H1 (cell line): ENCODE results near the gene MBD4. TPM values are rescaled to one million over a fixed set of nuclear protein-coding genes. Genes with fewer than 3 reads are reported as not detected.

Experiments used
- CTCF ChIA-PET: fragments of 300-600 bp; sonication (Branson Sonifier 250); formaldehyde crosslinking; loops from one replicate; lab custom pipeline; 2021; ENCODE audit not compliant: partially characterized antibody; lab: Charles Lee
- POLR2A ChIA-PET: fragments of 300-600 bp; sonication (Branson Sonifier 250); formaldehyde crosslinking; loops from one replicate; lab custom pipeline; 2021; ENCODE audit warnings: inconsistent platforms; ENCODE audit not compliant: partially characterized antibody; lab: Charles Lee
- DNase-seq, 2 experiments: peaks; one replicate each; pipeline versions ENCODE4 v3.0.0 to v3.0.0-alpha.2; 2010 to 2022; ENCODE audit warnings: low spot score in 2 of 2, low read depth in 1 of 2, mixed read lengths in 1 of 2
- FAIRE-seq: peaks from 2 replicates; lab custom pipeline; 2011; peaks lifted over from hg19 to GRCh38; lab: Jason Lieb, UNC
- H2AFZ ChIP-seq: 2 replicates; pipeline ENCODE4 v1.8.1; 2012; ENCODE audit warnings: low read length, inconsistent platforms
- H2AK5ac ChIP-seq: 2 replicates; pipeline ENCODE4 v1.6.1; 2013; ENCODE audit warnings: low read depth, low read length
- H2BK120ac ChIP-seq: replicated peaks from 2 replicates; pipeline ENCODE3; 2013; ENCODE audit warnings: low read depth, low read length, inconsistent platforms
- H2BK12ac ChIP-seq: 2 replicates; pipeline ENCODE4 v1.6.1; 2013; ENCODE audit warnings: low read depth, low read length
- H2BK15ac ChIP-seq: 2 replicates; pipeline ENCODE4 v1.6.1; 2013; ENCODE audit warnings: low read length
- H2BK20ac ChIP-seq: 2 replicates; pipeline ENCODE4 v1.6.1; 2013; ENCODE audit warnings: low read length
- H2BK5ac ChIP-seq: 2 replicates; pipeline ENCODE4 v1.6.1; 2013; ENCODE audit warnings: low read depth, low read length
- H3K14ac ChIP-seq: 2 replicates; pipeline ENCODE4 v1.6.1; 2013; ENCODE audit warnings: inconsistent platforms; ENCODE audit not compliant: insufficient read length
- H3K18ac ChIP-seq: 2 replicates; pipeline ENCODE4 v1.6.1; 2013; ENCODE audit warnings: low read length; ENCODE audit errors: extremely low read depth
- H3K23ac ChIP-seq: 2 replicates; pipeline ENCODE4 v1.6.1; 2013; ENCODE audit warnings: inconsistent platforms; ENCODE audit not compliant: insufficient read length
- H3K23me2 ChIP-seq: 2 replicates; pipeline ENCODE4 v1.6.1; 2013; ENCODE audit warnings: low read depth, low read length
- H3K27ac ChIP-seq: 2 replicates; pipeline ENCODE4 v1.6.1; 2011; ENCODE audit warnings: low read depth, low read length, inconsistent platforms
- H3K27me3 ChIP-seq, 4 experiments: replicated peaks in 1 of 4; 1 replicate in 1 of 4; 2 replicates in 3 of 4; pipeline versions ENCODE4 v1.6.1 to v1.8.1; 2011 to 2013; ENCODE audit warnings: low read length in 3 of 4, mild to moderate bottlenecking in 3 of 4, inconsistent platforms in 2 of 4, mixed read lengths in 2 of 4, moderate library complexity in 1 of 4; ENCODE audit not compliant: control insufficient read depth in 3 of 4, insufficient read depth in 3 of 4; ENCODE audit errors: extremely low read depth in 1 of 4
- H3K36me3 ChIP-seq, 4 experiments: 2 replicates each; pipeline versions ENCODE4 v1.6.1 to v1.8.1; 2011 to 2013; ENCODE audit warnings: mild to moderate bottlenecking in 4 of 4, low read length in 3 of 4, moderate library complexity in 2 of 4, control low read depth in 1 of 4, inconsistent platforms in 1 of 4; ENCODE audit not compliant: insufficient read depth in 4 of 4, control insufficient read depth in 2 of 4
- H3K4ac ChIP-seq: replicated peaks from 2 replicates; pipeline ENCODE3; 2013; ENCODE audit warnings: low read length, low read depth, mixed read lengths, inconsistent platforms; ENCODE audit not compliant: insufficient read length
- H3K4me1 ChIP-seq, 4 experiments: replicated peaks in 1 of 4; 1 replicate in 1 of 4; 2 replicates in 3 of 4; pipeline versions ENCODE4 v1.6.1 to v1.8.1; 2011 to 2013; ENCODE audit warnings: low read length in 3 of 4, inconsistent platforms in 2 of 4, mixed read lengths in 1 of 4; ENCODE audit not compliant: insufficient read depth in 4 of 4, control insufficient read depth in 3 of 4
- H3K4me2 ChIP-seq, 2 experiments: 2 replicates each; pipeline versions ENCODE4 v1.6.1 to v1.8.1; 2011 to 2013; ENCODE audit warnings: low read depth in 2 of 2, low read length in 2 of 2, control low read depth in 1 of 2, inconsistent platforms in 1 of 2, mild to moderate bottlenecking in 1 of 2; ENCODE audit not compliant: insufficient read depth in 1 of 2
- H3K4me3 ChIP-seq, 4 experiments: fragments of 200-600, 300-600 bp in 1 of 4; sonication (generic), shearing (Covaris generic), sonication (Bioruptor Twin) in 1 of 4; 2 replicates each; pipeline versions ENCODE4 v1.5.1 to v1.8.1; 2011 to 2016; ENCODE audit warnings: low read length in 4 of 4, low read depth in 3 of 4, control low read depth in 2 of 4, inconsistent platforms in 2 of 4, mild to moderate bottlenecking in 2 of 4, mixed read lengths in 1 of 4, moderate library complexity in 1 of 4; ENCODE audit not compliant: insufficient read depth in 2 of 4; ENCODE audit errors: extremely low read depth in 1 of 4
- H3K56ac ChIP-seq: replicated peaks from 2 replicates; pipeline ENCODE3; 2013; ENCODE audit warnings: low read depth, mild to moderate bottlenecking, mixed read lengths, low read length, inconsistent platforms; ENCODE audit not compliant: insufficient read length
- H3K79me1 ChIP-seq: 2 replicates; pipeline ENCODE4 v1.6.1; 2013; ENCODE audit warnings: low read depth, low read length, control low read depth
- H3K79me2 ChIP-seq, 2 experiments: 2 replicates each; pipeline versions ENCODE4 v1.6.1 to v1.8.1; 2012 to 2013; ENCODE audit warnings: low read length in 2 of 2, mild to moderate bottlenecking in 2 of 2, inconsistent platforms in 1 of 2; ENCODE audit not compliant: insufficient read depth in 2 of 2, control insufficient read depth in 1 of 2
- H3K9ac ChIP-seq, 4 experiments: replicated peaks in 1 of 4; 1 replicate in 1 of 4; 2 replicates in 3 of 4; pipeline versions ENCODE4 v1.6.1 to v1.8.1; 2011 to 2013; ENCODE audit warnings: low read depth in 3 of 4, low read length in 3 of 4, control low read depth in 2 of 4, mild to moderate bottlenecking in 2 of 4, moderate library complexity in 2 of 4, inconsistent platforms in 1 of 4; ENCODE audit errors: extremely low read depth in 1 of 4
- H3K9me3 ChIP-seq, 2 experiments: 2 replicates each; pipeline versions ENCODE4 v1.6.1 to v1.8.1; 2012 to 2013; ENCODE audit warnings: mild to moderate bottlenecking in 2 of 2, moderate library complexity in 2 of 2, control low read depth in 1 of 2, inconsistent platforms in 1 of 2, low read depth in 1 of 2, low read length in 1 of 2, mixed read lengths in 1 of 2; ENCODE audit not compliant: insufficient read depth in 2 of 2
- H4K20me1 ChIP-seq, 2 experiments: replicated peaks in 1 of 2; 2 replicates each; pipeline versions ENCODE3 to v1.8.1; 2011 to 2013; ENCODE audit warnings: inconsistent platforms in 2 of 2, low read length in 2 of 2, mild to moderate bottlenecking in 1 of 2; ENCODE audit not compliant: insufficient read depth in 2 of 2, control insufficient read depth in 1 of 2
- H4K5ac ChIP-seq: 2 replicates; pipeline ENCODE4 v1.6.1; 2013; ENCODE audit warnings: low read length, low read depth, mixed read lengths, inconsistent platforms; ENCODE audit not compliant: insufficient read length
- H4K8ac ChIP-seq: 2 replicates; pipeline ENCODE4 v1.8.0; 2013; ENCODE audit warnings: mild to moderate bottlenecking, moderate library complexity, low read length, inconsistent platforms; ENCODE audit not compliant: insufficient read depth; ENCODE audit errors: extremely low read depth
- H4K91ac ChIP-seq: replicated peaks from 2 replicates; pipeline ENCODE3; 2013; ENCODE audit warnings: low read length, mixed read lengths, inconsistent platforms; ENCODE audit not compliant: insufficient read length
- CHD1 ChIP-seq: IDR thresholded peaks from 2 replicates; pipeline ENCODE4 v1.6.1; 2012; ENCODE audit warnings: low read depth, low read length, improper control_type of control experiment
- EP300 ChIP-seq, 2 experiments: IDR thresholded peaks; 1 replicate in 1 of 2; 2 replicates in 1 of 2; pipeline ENCODE4 v1.6.1; 2011 to 2012; ENCODE audit warnings: low read depth in 2 of 2, low read length in 2 of 2, mild to moderate bottlenecking in 2 of 2, borderline replicate concordance in 1 of 2, inconsistent platforms in 1 of 2, moderate library complexity in 1 of 2
- GABPA ChIP-seq: IDR thresholded peaks from 2 replicates; pipeline ENCODE4 v1.6.1; 2011; ENCODE audit warnings: mild to moderate bottlenecking, low read length, moderate library complexity, borderline replicate concordance; ENCODE audit not compliant: insufficient read depth
- HDAC2 ChIP-seq, 2 experiments: fragments of 300-600 bp in 1 of 2; sonication (generic) in 1 of 2; IDR thresholded peaks; 2 replicates each; pipeline ENCODE4 v1.6.1; 2011 to 2012; ENCODE audit warnings: low read depth in 2 of 2, low read length in 2 of 2, mild to moderate bottlenecking in 2 of 2, moderate library complexity in 2 of 2, borderline replicate concordance in 1 of 2, inconsistent platforms in 1 of 2
- HDAC6 ChIP-seq: IDR thresholded peaks from one replicate; pipeline ENCODE4 v1.7.1; 2012; ENCODE audit warnings: low read depth, mild to moderate bottlenecking, inconsistent platforms, low read length, moderate library complexity
- NANOG ChIP-seq: IDR thresholded peaks from 2 replicates; pipeline ENCODE4 v1.6.1; 2011; ENCODE audit warnings: low read length, low read depth, mild to moderate bottlenecking, inconsistent platforms; ENCODE audit not compliant: insufficient read depth, poor library complexity, severe bottlenecking
- NRF1 ChIP-seq: IDR thresholded peaks from 2 replicates; pipeline ENCODE4 v1.6.1; 2011; ENCODE audit warnings: mild to moderate bottlenecking, low read depth, low read length, improper control_type of control experiment
- RBBP5 ChIP-seq: IDR thresholded peaks from 2 replicates; pipeline ENCODE4 v1.7.1; 2012; ENCODE audit warnings: low read depth, mild to moderate bottlenecking, inconsistent platforms, low read length, moderate library complexity, borderline replicate concordance
- SIN3A ChIP-seq, 2 experiments: IDR thresholded peaks in 1 of 2; conservative IDR thresholded peaks in 1 of 2; 2 replicates each; pipeline ENCODE4 v1.6.1; 2011 to 2012; ENCODE audit warnings: low read length in 2 of 2, improper control_type of control experiment in 1 of 2, low read depth in 1 of 2, mild to moderate bottlenecking in 1 of 2
- TEAD4 ChIP-seq: IDR thresholded peaks from 2 replicates; pipeline ENCODE4 v1.6.1; 2012; ENCODE audit warnings: low read depth, low read length, inconsistent platforms, mixed read lengths
- WGBS, 2 experiments: shearing (Covaris generic) in 1 of 2; methylation state at CpG; one replicate each; pipeline versions ENCODE4 v1.1.6 to v1.1.7; 2013 to 2015; ENCODE audit warnings: low lambda C conversion rate in 2 of 2, mixed read lengths in 2 of 2, inconsistent platforms in 1 of 2, low coverage in 1 of 2, missing lambda C conversion rate in 1 of 2; ENCODE audit not compliant: insufficient replicate concordance in 2 of 2, insufficient coverage in 1 of 2, insufficient read length in 1 of 2; ENCODE audit errors: extremely low coverage in 1 of 2, missing lambda C conversion rate in 1 of 2; 5-methylcytosine and 5-hydroxymethylcytosine counted together
- polyA plus RNA-seq, 7 experiments: library from polyadenylated mRNA; depleted of rRNA in 3 of 7; stranded (reverse) in 5 of 7; unstranded in 2 of 7; fragments of >200 nt in 5 of 7; fragments of 200-250 nt in 2 of 7; gene quantifications; 1 replicate in 5 of 7; 2 replicates in 1 of 7; 4 replicates in 1 of 7; pipeline versions ENCODE4 v1.2.1 to v1.2.3, GENCODE V29; 2011 to 2013; ENCODE audit warnings: missing spikeins in 2 of 7, mixed read lengths in 2 of 7
- total RNA-seq: library from RNA; stranded (reverse); fragmentation: NEBNext Ultra II Directional; extraction: Animal tissue kit (Norgen Biotek cat#: 25700); gene quantifications from 2 replicates; pipeline ENCODE4 v1.2.1, GENCODE V29; 2021
- TF ChIP-seq, protein P1 (sequence below): IDR thresholded peaks from 2 replicates; pipeline ENCODE4 v1.6.1; 2012; ENCODE audit warnings: inconsistent platforms
- TF ChIP-seq, protein P2 (sequence below): IDR thresholded peaks from 2 replicates; pipeline ENCODE4 v1.6.1; 2011; ENCODE audit warnings: low read depth, mild to moderate bottlenecking, low read length; ENCODE audit not compliant: insufficient read depth

The MBD4 gene
- total and polyA plus RNA-seq, 2 of the 8 experiments (the other 6 are each of a cell fraction or from before 2014, with no cell fraction given): 11.2 to 35.8 TPM

DNA sequence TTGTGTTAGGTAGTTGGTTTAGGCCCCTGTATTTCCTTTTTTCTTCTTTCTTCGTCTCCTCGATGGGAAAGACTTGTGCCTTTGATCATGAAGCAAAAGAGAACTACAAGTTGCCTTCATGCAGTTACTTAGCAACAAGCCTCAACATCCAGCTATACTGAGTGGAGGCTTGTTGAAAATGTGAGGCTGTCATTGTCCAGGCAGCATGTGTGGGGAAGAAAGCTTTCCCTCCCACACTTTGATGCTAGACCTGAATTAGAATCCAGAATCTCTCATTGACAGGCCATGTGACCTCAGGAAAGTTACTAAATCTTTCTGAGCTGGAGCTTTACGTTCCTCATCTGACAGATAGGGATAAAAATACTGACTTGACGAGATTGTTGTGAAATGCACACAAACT, 24.0 kb upstream of the MBD4 start:
- H3K79me1 ChIP-seq: no peaks in the 10 kb centered on the region
- no peak overlapping the region for H3K14ac ChIP-seq
- peaks cover 0 to 19% (median 0%) of the 10 kb centered on the region in 4 experiments; a peak in 5 of 8 replicates for H3K36me3 ChIP-seq
- CTCF ChIA-PET: no interaction called here
- no peak overlapping the region for H3K4me2 ChIP-seq
- H3K23ac ChIP-seq: no peak overlapping the region
- H3K18ac ChIP-seq: no peak overlapping the region
- H3K27ac ChIP-seq: no peak overlapping the region
- no peaks in the 10 kb centered on the region for H4K20me1 ChIP-seq
- H3K27me3 ChIP-seq: no peaks in the 10 kb centered on the region
- POLR2A ChIA-PET: no interaction called here
- FAIRE-seq (no peak), DNase-seq (no peak)
- H3K4ac ChIP-seq: no peak overlapping the region
- no peak overlapping the region for H2BK5ac ChIP-seq
- H2BK12ac ChIP-seq: no peak overlapping the region
- no peak overlapping the region for H2AK5ac ChIP-seq
- no peak overlapping the region for H3K56ac ChIP-seq
- H3K4me1 ChIP-seq: no peaks in the 10 kb centered on the region
- H3K79me2 ChIP-seq: no peaks in the 10 kb centered on the region
- H2AFZ ChIP-seq: no peak overlapping the region
- H3K9ac ChIP-seq: no peak overlapping the region
- H2BK120ac ChIP-seq: no peak overlapping the region
- no peak overlapping the region for H4K5ac ChIP-seq
- WGBS, 2 experiments: 85% methylated on average over 4 of the region's 4 CpGs; no CpG with 5 or more reads in 1 of the 2 experiments
- no peaks in the 10 kb centered on the region for H3K9me3 ChIP-seq
- H3K4me3 ChIP-seq: no peak overlapping the region
- H3K23me2 ChIP-seq: peaks cover 2% of the 10 kb centered on the region; the same call in 1 of the 2 replicates
- no peak overlapping the region for H4K91ac ChIP-seq
- H4K8ac ChIP-seq: no peak overlapping the region
- H2BK15ac ChIP-seq: no peak overlapping the region
- no peak overlapping the region for H2BK20ac ChIP-seq
- TF ChIP-seq, protein P1, sequence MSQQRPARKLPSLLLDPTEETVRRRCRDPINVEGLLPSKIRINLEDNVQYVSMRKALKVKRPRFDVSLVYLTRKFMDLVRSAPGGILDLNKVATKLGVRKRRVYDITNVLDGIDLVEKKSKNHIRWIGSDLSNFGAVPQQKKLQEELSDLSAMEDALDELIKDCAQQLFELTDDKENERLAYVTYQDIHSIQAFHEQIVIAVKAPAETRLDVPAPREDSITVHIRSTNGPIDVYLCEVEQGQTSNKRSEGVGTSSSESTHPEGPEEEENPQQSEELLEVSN: no peak
- TF ChIP-seq HDAC6: no peak
- TF ChIP-seq NANOG: no peak
- TF ChIP-seq CHD1: no peak
- no peak for TF ChIP-seq NRF1
- no peak for TF ChIP-seq EP300 (IDR thresholded peaks at IDR 0.05; ENCODE audit: borderline replicate concordance in 1 of 2, low read depth in 2 of 2, low read length in 2 of 2)
- no peak for TF ChIP-seq HDAC2 (IDR thresholded peaks at IDR 0.05; ENCODE audit: borderline replicate concordance in 1 of 2, low read depth in 2 of 2, low read length in 2 of 2)
- TF ChIP-seq, protein P2, sequence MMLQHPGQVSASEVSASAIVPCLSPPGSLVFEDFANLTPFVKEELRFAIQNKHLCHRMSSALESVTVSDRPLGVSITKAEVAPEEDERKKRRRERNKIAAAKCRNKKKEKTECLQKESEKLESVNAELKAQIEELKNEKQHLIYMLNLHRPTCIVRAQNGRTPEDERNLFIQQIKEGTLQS: no peak
- TF ChIP-seq GABPA: no peak
- TF ChIP-seq TEAD4: no peak
- no peak for TF ChIP-seq SIN3A (conservative IDR thresholded peaks at IDR 0.05 in 1 of 2, IDR thresholded peaks at IDR 0.05 in 1 of 2; ENCODE audit: low read depth in 1 of 2, low read length in 2 of 2)
- TF ChIP-seq RBBP5: no peak
